Astrocyte of the spinal cord (primary cell): ENCODE data around the gene CCDC93.
"Not testable (repeated sequence)": the region's sequence is repeated elsewhere in the genome, so short reads cannot be mapped to it uniquely, and the experiment has no call there.

Experiments used
- DNase-seq: peaks from one replicate; pipeline ENCODE4 v3.0.0; 2011; ENCODE audit warnings: low read depth, low spot score
- H3K4me3 ChIP-seq: 2 replicates; pipeline ENCODE4 v1.5.1; 2011; ENCODE audit warnings: low read depth, mild to moderate bottlenecking, low read length, moderate library complexity
- CTCF ChIP-seq: IDR thresholded peaks from 2 replicates; pipeline ENCODE4 v1.5.1; 2012; ENCODE audit warnings: low read depth, mild to moderate bottlenecking, low read length, inconsistent platforms
- in situ Hi-C: cut with HindIII; loops from 2 replicates; pipeline ENCODE4 v1.10.0; 2017; ENCODE audit warnings: low sequenced_read_pairs

Gene CCDC93

GRCh38 chr2:117936871-117937428 is 76.9 kb downstream of the CCDC93 start:
- no peak for TF ChIP-seq CTCF
- in situ Hi-C loops, result no loop called here
- DNase-seq, result no peak
- no peak overlapping the region for H3K4me3 ChIP-seq

GRCh38 chr2:117935954-117936353 is 77.9 kb downstream of the CCDC93 start:
- H3K4me3 ChIP-seq, result no peak overlapping the region
- in situ Hi-C loops, result no loop called here
- no peak for DNase-seq
- TF ChIP-seq CTCF, result no peak

GRCh38 chr2:117935456-117935855 is 78.4 kb downstream of the CCDC93 start:
- in situ Hi-C loops, result no loop called here
- H3K4me3 ChIP-seq, result no peak overlapping the region
- no peak for DNase-seq
- TF ChIP-seq CTCF, result no peak

- no peak for DNase-seq
- in situ Hi-C loops, result no loop called here
- H3K4me3 ChIP-seq, result no peak overlapping the region
- no peak for TF ChIP-seq CTCF
These were observed 80.0 kb downstream of the CCDC93 start for GRCh38 chr2:117933884-117934354.

- in situ Hi-C loops, result no loop called here
- TF ChIP-seq CTCF, result no peak
- no peak for DNase-seq
- H3K4me3 ChIP-seq, result no peak overlapping the region
These were observed 81.9 kb downstream of the CCDC93 start for GRCh38 chr2:117931978-117932377.

- H3K4me3 ChIP-seq, result no peak overlapping the region
- in situ Hi-C loops, result no loop called here
- DNase-seq, result no peak
- no peak for TF ChIP-seq CTCF
These were observed 82.6 kb downstream of the CCDC93 start for GRCh38 chr2:117931266-117931665.

- in situ Hi-C loops, result no loop called here
- H3K4me3 ChIP-seq, result no peak overlapping the region
- no peak for TF ChIP-seq CTCF
- no peak for DNase-seq
These were observed 83.1 kb downstream of the CCDC93 start for GRCh38 chr2:117930775-117931174.

- H3K4me3 ChIP-seq, in situ Hi-C loops: not testable (repeated sequence)
These were observed 90.4 kb downstream of the CCDC93 start for GRCh38 chr2:117923471-117923870.

More at GRCh38 chr2:117923471-117923870, 90.4 kb downstream of the CCDC93 start:
- not testable (repeated sequence) for DNase-seq
